Stimulated activated CD4-positive, alpha-beta T cell treated with anti-CD3 and anti-CD28 coated beads, Interleukin-12 subunit alpha, Interleukin-12 subunit beta, amount 100 ng/mL, for 48 hours (primary cell): Measurements from ENCODE around the gene TCF12.

ENCODE experiments used
- DNase-seq, 3 donors: peaks; one replicate each; pipeline ENCODE4 v3.0.0-alpha.2; 2020; ENCODE audit warnings: low read depth in 2 of 3, low spot score in 1 of 3

TCF12 gene

DNA sequence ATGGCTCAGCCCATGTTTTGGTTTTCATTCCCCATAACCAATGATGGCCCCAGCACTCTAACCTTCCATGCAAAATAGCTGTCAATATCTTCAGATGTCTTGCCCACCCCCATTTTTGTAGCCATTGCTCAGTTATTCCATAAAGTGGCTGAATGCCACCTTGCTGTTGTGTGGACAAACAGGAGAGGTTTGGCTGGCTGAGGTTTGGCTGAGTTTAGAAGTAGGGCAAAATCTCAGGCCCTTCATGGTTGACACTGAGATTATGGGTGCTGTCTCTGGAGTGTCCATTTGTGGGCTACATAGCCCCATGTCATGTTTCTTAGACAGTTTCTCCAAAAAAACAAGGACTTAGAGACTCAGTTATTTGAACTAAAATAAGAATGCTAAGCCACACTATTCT lies 96.9 kb downstream of the TCF12 start:
- no peak for DNase-seq

DNA sequence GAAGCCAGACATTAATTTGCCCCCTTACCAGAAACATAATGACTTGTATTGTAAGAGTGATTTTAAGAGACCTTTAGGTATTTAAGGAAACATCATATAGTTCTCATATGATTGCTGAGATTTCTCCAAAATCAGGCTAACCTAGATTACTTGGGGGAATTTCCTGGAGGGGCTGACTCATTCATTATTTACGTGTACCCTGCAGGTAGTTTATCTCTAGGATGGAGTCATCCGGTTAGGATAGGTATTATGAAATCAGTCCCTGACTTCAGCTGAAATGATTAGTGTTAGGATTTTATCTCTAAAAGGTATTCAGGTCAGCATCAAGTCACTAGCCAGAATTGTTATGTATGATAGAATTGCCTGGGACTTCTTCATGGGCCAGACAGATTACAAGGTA lies 97.5 kb downstream of the TCF12 start:
- DNase-seq = no peak

DNA sequence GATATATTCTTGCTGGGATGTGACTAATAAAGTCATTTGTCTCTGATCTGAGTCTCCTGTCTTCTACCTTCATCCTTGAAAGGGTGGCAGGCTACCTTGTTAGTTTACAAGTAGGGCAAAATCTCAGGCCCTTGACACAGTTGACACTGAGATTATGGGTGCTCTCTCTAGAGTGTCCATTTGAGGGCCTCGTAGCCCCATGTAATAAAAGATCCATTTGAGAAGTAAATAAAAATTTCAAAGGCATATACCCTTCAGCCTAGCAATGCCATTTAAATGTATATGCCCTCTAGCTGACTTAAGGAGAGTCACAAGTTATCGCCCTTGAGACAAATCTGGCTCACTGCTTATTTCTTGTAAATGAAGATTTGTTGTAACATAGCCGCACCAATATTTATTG lies 98.6 kb downstream of the TCF12 start:
- DNase-seq = no peak

DNA sequence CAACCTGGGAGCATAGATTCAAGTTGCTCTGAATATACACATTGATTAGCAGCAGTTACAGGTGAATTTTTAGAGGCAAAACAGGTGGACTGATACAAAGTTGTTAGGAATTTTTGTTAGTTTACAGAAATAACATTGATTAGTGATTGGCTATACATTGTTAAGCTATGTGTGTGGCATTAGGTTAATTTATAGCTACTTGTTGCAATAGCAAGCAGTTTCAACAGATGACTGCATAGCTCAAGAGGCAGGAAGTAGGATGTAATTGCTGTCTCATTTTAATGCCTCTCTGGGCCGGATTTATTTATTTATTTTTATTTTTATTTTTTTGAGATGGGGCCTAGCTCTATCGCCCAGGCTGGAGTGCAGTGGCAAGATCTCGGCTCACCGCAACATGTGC lies 99.7 kb downstream of the TCF12 start:
- DNase-seq = no peak

DNA sequence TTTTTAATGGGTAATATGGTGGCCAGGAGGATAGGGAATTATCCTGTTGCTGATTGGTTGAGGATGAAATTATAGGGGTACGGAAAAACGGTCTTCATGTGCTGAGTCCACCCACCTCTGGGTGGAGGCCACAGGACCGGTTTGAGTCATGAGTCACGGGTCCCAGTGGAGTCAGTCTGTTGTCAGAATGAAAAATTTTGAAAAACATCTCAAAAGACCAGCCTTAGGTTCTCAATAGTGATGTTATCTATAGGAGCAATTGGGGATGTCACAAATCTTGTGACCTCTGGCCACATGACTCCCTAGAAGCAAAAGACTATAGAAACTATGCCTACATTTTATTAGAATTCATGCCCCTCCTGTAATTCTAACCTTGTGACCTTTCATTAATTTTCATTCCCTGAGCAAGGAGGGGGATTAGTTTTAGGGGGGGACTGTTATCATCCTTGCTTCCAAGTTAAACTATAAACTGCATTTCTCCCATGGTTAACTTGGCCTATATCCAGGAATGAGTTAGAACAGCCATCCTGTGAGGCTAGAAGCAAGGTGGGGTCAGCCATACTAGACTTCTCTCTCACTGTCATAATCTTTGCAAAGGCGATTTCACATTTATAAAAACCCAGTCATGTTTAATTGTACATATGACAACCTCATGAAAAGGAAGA lies 101.2 kb downstream of the TCF12 start:
- no peak for DNase-seq

DNA sequence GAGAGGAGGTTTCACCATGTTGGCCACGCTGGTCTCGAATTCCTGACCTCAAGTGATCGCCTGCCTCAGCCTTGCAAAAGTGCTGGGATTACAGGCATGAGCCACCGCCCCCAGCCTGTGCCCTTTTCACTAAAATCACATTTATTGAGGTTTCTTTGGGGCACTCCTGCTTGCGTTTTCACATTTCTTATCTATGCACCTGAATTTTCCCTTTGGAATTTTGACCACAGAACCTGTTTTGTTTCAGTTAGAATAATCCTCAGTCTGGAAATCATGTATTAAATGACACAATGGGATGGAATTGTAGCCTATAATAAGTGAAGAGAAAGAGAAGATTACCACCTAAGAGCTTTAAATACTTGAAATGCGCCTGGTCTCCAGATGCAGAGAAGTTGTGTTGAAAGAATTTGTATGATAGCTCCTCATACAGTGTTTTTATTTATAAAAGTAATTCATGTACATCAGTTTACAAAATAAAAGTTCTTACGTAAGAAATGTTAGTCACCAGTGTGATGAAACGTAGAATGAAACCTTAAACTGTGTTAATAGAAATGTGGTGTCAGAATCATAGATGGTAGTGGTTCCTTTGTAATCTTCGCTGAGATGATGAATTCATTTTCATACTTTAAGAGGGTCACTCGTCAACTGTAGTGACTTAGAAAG lies 107.0 kb downstream of the TCF12 start:
- DNase-seq = no peak

DNA sequence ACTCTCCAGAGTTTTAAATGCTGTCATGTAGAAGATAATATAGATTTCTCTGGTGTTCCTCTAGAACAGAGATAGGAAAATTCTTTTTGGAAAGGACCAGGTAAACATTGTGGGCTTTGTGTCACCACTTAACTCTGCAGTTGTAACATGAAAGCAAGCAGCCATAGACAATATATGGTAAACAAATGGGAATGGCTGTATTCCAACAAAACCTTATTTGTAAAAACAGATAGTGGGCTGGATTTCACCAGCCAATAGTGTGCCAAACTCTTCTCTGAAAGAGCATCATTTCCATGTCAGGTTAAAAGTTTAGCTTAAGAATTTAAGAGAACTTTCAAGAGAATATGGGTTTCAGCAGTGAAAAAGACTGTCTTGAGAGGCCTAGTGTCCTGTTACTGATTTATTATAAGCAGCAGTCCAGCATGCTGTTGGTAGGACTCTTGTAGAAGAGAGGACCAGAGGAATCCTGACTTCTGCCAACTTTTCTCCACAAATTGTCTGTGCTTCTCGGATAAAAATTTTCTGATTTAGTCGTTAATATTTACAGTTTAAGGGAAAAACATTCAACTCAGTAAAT lies 107.7 kb downstream of the TCF12 start:
- DNase-seq = no peak

DNA sequence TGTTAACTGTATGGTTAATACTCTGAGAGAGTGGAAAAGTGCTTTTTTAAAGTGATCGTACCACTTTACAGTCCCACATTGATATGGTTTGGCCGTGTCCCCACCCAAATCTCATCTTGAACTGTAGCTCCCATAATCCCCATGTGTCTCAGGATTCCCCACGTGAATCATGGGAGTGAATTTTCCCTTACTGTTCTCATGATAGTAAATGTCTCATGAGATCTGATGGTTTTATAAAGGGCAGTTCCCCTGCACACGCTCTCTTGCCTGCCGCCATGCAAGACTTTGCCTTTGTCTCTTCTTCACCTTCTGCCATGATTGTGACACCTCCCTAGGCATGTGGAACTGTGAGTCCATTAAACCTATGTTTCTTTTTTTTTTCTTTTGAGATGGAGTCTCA lies 109.2 kb downstream of the TCF12 start:
- no peak for DNase-seq

DNA sequence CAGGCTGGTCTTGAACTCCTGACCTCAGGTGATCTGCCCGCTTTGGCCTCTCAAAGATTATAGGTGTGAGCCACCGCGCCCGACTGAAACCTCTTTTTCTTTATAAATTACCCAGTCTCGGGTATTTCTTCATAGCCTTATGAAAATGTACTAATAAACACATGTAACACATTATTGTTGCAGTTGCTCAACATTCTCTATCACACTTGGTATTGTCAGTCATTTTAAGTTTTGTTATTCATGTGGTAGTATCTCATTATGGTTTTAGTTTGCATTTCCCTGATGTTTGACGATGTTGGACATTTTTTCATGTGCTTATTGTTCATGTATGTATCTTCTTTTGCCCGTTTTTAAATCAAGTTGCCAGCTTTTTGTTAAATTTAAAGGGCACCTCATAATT lies 109.7 kb downstream of the TCF12 start:
- DNase-seq = no peak

DNA sequence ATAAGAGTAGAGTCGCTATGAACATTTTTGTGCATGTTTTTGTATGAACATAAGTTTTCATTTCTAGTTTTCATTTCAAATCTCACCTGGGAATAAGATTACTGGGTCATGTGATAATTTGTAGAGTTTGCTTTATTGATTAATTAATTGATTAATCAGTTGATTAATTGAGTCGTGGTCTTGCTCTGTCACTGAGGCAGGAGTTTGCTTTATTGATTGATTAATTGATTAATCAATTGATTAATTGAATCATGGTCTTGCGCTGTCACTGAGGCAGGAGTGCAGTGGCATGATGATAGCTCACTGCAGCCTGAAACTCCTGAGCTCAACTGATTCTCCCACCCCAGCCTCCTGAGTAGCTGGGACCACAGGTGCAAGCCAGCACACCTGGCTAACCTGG lies 111.6 kb downstream of the TCF12 start:
- no peak for DNase-seq

DNA sequence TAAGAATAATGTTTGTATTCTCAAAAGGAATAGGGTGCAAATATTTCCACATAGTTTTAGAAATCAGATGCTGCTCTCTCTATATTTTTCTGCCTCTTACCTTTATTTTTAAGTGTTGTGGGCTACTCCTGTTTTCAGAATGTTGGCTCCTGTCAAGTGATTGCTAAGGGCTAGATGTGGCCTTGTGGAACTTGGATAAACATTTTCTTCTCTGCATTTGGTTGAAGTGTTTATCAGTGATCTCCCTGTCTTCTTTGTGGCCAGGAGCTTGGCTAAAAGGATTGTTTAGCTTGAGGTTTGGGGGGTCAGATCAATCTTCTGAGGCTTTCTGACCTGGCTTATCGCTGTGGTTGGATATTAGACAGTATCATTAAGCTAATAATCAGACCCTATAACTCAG lies 112.6 kb downstream of the TCF12 start:
- no peak for DNase-seq

DNA sequence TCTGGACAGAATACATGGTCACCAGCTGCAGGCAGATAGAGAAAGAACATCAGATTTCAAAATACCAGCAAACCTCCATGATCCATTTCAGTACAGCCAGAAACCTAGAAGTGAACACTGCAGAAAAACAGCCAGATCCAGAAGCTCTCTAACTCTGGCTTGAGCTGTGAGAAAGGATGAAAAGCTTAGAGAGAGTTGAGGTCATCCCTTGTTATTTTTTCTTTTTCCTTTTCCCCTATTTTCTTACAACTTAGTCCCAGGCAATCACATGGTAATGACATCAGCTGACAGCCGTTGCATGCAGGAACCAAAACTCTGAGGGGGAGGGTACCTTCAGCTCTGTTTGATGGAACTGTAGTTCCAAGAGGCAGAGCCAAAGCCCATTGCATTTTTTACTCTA lies 113.2 kb downstream of the TCF12 start:
- no peak for DNase-seq

DNA sequence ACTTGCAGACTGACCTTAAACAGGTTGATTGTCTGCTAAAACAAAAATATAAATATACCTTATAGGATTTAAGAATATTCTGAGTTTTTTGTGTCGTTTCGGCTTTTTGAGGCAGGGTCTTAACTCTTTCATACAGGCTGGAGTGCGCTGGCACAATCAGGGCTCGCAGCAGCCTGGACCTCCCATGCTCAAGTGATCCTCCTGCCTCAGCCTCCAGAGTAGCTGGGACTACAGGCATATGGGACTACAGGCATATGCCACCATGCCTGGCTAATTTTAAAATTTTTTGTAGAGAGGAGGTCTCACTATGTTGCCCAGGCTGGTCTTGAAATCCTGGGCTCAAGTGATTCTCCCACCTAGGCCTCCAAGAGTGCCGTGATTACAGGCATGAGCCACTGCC lies 113.9 kb downstream of the TCF12 start:
- DNase-seq = no peak

DNA sequence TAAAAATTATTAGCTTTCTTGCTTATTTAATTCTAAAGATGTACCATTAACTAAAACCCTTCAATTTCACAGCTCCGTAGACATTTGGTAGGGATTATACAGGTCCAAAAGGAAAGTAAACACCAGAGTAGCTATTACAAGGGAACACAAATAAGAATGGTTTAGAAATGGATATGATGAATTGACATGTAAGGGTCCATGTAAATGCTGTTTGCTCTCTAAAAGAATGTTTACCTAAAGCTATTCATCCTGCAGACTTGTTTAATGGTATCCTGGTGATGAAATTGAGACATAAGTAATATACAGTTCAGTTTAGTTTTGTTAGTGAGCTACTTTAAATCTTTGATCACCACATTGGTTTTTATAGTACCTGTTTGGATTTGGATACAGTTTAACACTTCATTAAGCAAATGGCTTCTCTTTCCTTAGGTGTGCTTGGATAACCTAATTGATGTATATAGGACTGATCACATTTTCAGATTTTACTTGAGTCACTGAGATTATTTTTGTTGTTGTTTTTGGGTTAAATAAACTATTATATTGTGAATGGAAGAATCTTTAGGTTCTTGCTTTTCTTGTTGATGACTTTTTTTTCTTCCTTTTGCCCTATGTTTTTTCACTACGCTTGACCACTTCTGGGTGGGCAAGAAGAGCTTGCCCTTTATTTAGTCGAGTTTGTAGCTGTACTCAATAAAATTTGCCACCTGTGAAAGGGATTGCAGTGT lies 115.4 kb downstream of the TCF12 start:
- DNase-seq = no peak

DNA sequence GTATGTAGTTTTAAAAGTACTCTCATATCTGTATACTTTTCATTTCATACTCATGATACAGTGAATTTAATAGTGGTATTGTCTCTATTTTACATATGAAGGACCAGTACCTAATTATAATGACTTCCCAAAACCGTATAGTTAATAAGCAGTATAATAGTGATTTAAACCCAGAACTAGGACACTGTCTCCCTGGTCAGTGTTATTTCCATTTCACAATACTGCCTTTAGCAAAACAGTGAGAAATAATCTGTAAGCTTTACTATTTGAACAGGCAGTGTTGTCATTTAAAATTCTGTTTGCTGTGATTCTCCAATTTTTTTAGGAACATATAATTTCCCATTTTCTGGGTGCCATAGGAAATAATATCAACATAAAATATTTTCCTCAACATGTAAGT lies 116.2 kb downstream of the TCF12 start:
- no peak for DNase-seq

DNA sequence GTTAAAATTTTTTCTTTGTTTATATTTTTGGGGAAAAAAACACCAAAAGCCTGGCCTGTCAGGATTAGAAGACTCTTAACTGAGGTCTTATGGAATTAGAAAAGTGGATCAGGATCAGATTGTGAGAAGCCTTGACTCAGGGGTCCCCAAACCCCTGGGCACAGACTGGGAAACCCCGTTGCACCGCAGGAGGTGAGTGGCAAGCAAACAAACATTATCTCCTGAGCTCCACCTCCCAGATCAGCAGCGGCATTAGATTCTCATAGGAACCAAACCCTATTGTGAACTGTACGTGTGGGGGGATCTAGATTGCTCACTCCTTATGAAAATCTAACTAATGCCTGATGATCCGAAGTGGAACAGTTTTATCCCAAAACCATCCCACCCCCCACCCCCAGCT lies 117.2 kb downstream of the TCF12 start:
- no peak for DNase-seq

DNA sequence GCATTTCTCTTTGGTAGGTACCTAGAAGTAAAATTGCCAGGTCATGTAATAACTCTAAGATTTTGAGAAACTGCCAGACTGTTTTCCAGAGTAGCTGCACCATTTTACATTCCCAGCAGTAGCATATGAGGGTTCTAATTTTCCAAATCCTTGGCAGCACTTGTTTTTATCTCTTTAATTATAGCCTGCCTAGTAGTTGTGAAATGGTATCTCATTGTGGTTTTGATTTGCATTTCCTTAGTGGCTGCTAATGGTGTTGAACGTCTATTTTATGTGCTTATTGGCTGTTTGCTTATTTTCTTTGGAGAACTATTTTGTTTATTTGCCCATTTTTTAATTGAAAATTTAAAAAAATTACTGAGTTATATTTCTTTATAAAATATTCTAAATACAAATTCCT lies 117.9 kb downstream of the TCF12 start:
- no peak for DNase-seq

DNA sequence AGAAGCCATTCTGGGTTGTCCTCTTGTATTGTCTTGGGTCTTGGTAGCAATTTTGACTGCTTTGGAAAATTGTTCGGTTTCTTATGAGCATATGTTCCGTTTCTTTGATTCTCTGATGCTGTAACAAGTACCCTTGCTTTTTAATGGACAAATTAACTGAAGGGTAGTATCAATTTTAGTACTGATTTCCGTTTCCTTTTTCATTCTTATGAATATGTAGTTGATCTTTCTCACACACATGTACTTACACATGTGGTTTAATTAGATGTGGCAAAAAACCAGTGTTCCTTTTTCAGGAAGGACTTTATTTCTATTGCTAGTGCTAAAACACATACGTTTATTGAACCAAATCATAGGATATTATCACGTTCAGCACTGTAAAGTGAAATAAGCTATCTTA lies 119.1 kb downstream of the TCF12 start:
- DNase-seq = no peak

DNA sequence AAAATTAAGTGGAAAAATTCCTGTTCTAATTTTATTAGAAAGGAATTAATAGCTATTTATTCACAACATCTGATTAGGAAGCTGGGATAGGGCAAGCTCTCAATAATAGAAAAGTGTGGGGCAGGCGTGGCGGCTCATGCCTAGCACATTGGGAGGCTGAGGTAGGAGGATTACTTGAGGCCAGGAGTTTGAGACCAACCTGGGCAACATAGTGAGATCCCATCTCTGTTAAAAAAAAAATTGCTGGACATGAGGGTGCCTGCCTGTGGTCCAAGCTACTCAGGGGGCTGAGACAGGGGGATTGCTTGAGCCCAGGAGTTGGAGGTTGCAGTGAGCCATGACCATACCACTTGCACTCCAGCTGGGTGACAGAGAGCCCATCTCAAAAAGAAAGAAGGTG lies 119.6 kb downstream of the TCF12 start:
- DNase-seq = no peak

DNA sequence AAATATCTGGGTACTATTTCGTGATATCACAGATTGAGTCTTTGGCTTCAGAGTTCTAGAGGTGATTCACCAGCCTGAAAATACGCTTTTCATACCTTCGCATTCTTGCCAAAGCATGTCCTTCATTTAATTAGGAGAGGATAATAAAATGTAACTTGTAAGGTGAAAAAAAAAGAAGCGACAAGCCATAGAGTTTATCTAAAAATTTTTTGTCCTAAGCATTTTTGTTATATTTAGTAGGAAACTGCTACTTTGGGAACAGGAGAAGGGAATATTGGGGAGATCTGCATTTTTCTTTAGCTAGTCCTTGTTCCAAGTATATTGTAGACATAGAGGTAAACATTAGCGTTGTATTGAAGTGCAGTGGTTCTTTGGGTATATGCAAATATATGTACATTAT lies 120.1 kb downstream of the TCF12 start:
- DNase-seq = no peak

DNA sequence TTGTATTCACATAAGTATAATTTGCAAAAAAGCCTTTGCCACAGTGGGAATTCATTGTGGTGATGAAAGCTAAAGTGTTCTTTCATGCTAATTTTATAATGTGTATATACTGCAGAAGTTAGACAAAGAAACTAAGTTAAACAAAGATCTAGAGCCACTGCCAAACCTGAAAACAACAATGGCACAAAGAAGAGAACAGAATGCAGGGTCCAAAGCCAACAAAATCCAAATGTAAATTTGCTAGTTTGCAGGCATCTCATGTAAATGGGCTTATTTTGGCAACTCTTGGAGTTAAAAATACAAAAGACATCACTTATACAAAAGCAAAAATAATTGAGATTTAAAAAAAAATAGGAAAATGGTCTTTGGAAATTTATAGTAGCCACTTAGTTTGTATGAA lies 123.0 kb downstream of the TCF12 start:
- no peak for DNase-seq

DNA sequence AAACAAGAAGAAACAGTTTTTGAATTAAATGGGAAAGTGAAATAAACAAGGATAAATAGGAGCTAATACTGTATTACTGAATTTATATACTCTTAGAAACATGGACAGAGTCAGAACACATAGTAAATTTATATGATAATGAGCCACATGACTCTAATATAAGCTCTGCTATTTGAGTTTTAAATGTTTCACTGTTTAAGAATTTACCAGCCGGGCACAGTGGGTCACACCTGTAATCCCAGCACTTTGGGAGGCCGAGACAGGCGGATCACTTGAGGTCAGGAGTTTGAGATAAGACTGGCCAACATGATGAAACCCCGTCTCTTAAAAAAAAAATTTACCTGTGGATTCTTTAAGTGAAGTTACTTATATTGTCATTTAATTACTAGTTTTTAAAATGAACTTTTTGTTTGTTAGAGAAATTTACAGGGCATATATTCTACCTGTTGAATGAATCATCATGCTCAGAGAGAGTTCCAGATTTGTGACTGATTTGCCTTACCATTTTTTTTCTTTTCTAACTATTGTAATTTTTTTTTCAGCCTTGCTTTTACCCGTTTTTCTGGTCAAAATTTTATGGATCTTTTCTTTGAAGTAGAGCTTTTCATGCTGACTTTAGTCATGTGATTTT lies 125.7 kb downstream of the TCF12 start:
- no peak for DNase-seq
